ENCODE results near the gene RXRA. TPM values are rescaled to one million over a fixed set of nuclear protein-coding genes. Genes with fewer than 3 reads are reported as not detected.
A peak's percentile ranks its signal among the peaks of the same experiment; 100 is the strongest.

The RXRA gene
- total and polyA plus RNA-seq, 2 of the 13 experiments (the other 11 are each of a cell fraction or from before 2014, with no cell fraction given): 18.9 to 29.2 TPM

- TF ChIP-seq KIAA2018 (CRISPR knock-in tag; IDR thresholded peaks at IDR 0.05; ENCODE audit: borderline replicate concordance) (no peak), HMG20A (CRISPR knock-in tag; IDR thresholded peaks at IDR 0.05; ENCODE audit: borderline replicate concordance) (peak; percentile 20; the same call in 1 of the 2 replicates), THAP9 (CRISPR knock-in tag; IDR thresholded peaks at IDR 0.05; ENCODE audit: borderline replicate concordance) (no peak), ZNF230 (CRISPR knock-in tag; IDR thresholded peaks at IDR 0.05) (no peak), ZNF282 (IDR thresholded peaks at IDR 0.05; ENCODE audit: partially characterized antibody) (no peak), CAMTA2 (CRISPR knock-in tag; IDR thresholded peaks at IDR 0.05; ENCODE audit: borderline replicate concordance) (no peak), MIXL1 (CRISPR knock-in tag; IDR thresholded peaks at IDR 0.05) (peak; percentile 58; the same call in 1 of the 2 replicates), FOXO1 (CRISPR knock-in tag; IDR thresholded peaks at IDR 0.05) (peak; percentile 26; the same call in 1 of the 2 replicates), MAFG (CRISPR knock-in tag; IDR thresholded peaks at IDR 0.05) (no peak), ZNF253 (CRISPR knock-in tag; IDR thresholded peaks at IDR 0.05; ENCODE audit: borderline replicate concordance) (no peak; the same call in 1 of the 2 replicates)
- TF ChIP-seq, protein P1, sequence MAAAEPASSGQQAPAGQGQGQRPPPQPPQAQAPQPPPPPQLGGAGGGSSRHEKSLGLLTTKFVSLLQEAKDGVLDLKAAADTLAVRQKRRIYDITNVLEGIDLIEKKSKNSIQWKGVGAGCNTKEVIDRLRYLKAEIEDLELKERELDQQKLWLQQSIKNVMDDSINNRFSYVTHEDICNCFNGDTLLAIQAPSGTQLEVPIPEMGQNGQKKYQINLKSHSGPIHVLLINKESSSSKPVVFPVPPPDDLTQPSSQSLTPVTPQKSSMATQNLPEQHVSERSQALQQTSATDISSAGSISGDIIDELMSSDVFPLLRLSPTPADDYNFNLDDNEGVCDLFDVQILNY (CRISPR knock-in tag; conservative IDR thresholded peaks at IDR 0.05): no peak; the same call in 1 of the 2 replicates
- TF ChIP-seq, protein P2, sequence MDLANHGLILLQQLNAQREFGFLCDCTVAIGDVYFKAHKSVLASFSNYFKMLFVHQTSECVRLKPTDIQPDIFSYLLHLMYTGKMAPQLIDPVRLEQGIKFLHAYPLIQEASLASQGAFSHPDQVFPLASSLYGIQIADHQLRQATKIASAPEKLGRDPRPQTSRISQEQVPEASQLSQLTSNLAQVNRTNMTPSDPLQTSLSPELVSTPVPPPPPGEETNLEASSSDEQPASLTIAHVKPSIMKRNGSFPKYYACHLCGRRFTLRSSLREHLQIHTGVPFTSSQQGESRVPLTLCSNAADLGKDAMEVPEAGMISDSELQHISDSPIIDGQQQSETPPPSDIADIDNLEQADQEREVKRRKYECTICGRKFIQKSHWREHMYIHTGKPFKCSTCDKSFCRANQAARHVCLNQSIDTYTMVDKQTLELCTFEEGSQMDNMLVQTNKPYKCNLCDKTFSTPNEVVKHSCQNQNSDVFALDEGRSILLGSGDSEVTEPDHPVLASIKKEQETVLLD (CRISPR knock-in tag; IDR thresholded peaks at IDR 0.05; ENCODE audit: low read depth): 0 out of 2 replicates have a peak, but pooled peaks have one; percentile 43
- TF ChIP-seq, protein P3, sequence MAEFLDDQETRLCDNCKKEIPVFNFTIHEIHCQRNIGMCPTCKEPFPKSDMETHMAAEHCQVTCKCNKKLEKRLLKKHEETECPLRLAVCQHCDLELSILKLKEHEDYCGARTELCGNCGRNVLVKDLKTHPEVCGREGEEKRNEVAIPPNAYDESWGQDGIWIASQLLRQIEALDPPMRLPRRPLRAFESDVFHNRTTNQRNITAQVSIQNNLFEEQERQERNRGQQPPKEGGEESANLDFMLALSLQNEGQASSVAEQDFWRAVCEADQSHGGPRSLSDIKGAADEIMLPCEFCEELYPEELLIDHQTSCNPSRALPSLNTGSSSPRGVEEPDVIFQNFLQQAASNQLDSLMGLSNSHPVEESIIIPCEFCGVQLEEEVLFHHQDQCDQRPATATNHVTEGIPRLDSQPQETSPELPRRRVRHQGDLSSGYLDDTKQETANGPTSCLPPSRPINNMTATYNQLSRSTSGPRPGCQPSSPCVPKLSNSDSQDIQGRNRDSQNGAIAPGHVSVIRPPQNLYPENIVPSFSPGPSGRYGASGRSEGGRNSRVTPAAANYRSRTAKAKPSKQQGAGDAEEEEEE (CRISPR knock-in tag; IDR thresholded peaks at IDR 0.05; ENCODE audit: borderline replicate concordance): no peak
These were observed 2.1 kb downstream of the RXRA start (continued) for GRCh38 chr9:134328341-134328840.
